ENCODE measurements around the gene LYZL2.

DNA sequence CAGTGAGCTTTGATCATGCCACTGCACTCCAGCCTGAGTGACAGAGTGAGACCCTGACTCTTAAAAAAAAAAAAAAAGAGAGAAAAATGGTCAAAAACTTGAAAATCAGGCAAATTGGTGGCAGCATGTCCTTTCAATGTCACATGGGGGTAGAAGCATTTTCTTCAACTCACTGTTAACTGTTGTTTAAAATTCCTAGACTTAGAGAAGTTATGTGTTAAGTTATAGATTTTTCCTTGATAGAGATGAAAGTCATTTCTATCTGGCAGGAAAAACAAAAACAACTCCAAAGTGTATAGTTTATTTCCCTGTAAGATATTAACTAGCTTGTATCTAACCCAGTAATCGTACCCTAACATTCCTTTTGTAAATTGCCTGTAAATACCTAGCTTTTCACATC is 26.8 kb downstream of the LYZL2 start:
- TF ChIP-seq CTCF (conservative IDR thresholded peaks at IDR 0.05; ENCODE audit: low read depth, low read length) = no peak
- no peak for TF ChIP-seq EZH2 (IDR thresholded peaks at IDR 0.05; ENCODE audit: borderline replicate concordance, low read depth, low read length, poor library complexity, severe bottlenecking)

All from A673 (cell line).